ENCODE results near the gene SEC63.

The SEC63 gene

GRCh38 chr6:107822176-107823046 is 135.6 kb downstream of the SEC63 start:
- DNase-seq (ENCODE audit: extremely low read depth, low read depth): no peak
- TF ChIP-seq CTCF (IDR thresholded peaks at IDR 0.05; ENCODE audit: low read depth, low read length): no peak

GRCh38 chr6:107821591-107821990 is 136.4 kb downstream of the SEC63 start:
- no peak for DNase-seq (ENCODE audit: extremely low read depth, low read depth)
- no peak for TF ChIP-seq CTCF (IDR thresholded peaks at IDR 0.05; ENCODE audit: low read depth, low read length)

- no peak for TF ChIP-seq CTCF (IDR thresholded peaks at IDR 0.05; ENCODE audit: low read depth, low read length)
- DNase-seq (ENCODE audit: extremely low read depth, low read depth): no peak
These were observed 137.4 kb downstream of the SEC63 start for GRCh38 chr6:107820338-107821261.

GRCh38 chr6:107819964-107820337 is 138.1 kb downstream of the SEC63 start:
- DNase-seq (ENCODE audit: extremely low read depth, low read depth): no peak
- no peak for TF ChIP-seq CTCF (IDR thresholded peaks at IDR 0.05; ENCODE audit: low read depth, low read length)

- no peak for TF ChIP-seq CTCF (IDR thresholded peaks at IDR 0.05; ENCODE audit: low read depth, low read length)
- no peak for DNase-seq (ENCODE audit: extremely low read depth, low read depth)
These were observed 138.8 kb downstream of the SEC63 start for GRCh38 chr6:107819217-107819616.

- TF ChIP-seq CTCF (IDR thresholded peaks at IDR 0.05; ENCODE audit: low read depth, low read length): no peak
These were observed 139.7 kb downstream of the SEC63 start for GRCh38 chr6:107818272-107818671.

GRCh38 chr6:107817784-107818183 is 140.2 kb downstream of the SEC63 start:
- TF ChIP-seq CTCF (IDR thresholded peaks at IDR 0.05; ENCODE audit: low read depth, low read length): no peak

More at GRCh38 chr6:107818272-107818671, 139.7 kb downstream of the SEC63 start:
- DNase-seq (ENCODE audit: extremely low read depth, low read depth): no peak

More at GRCh38 chr6:107817784-107818183, 140.2 kb downstream of the SEC63 start:
- no peak for DNase-seq (ENCODE audit: extremely low read depth, low read depth)

All from AG09319 (cell line).